HG03469 (cell line): ENCODE results near the gene SLC6A19.

Source experiments
- ATAC-seq: cut with Tn5 transposase; IDR thresholded peaks from one replicate; pipeline ENCODE4 v1.9.1; 2021; ENCODE audit warnings: mild to moderate bottlenecking, moderate library complexity, moderate number of reproducible peaks; ENCODE audit not compliant: unreplicated experiment

Gene SLC6A19

GRCh38 chr5:1241509-1242080 is 40.2 kb downstream of the SLC6A19 start:
- no peak for ATAC-seq

- ATAC-seq, result no peak
Observed at GRCh38 chr5:1242733-1243486, 41.5 kb downstream of the SLC6A19 start.

- ATAC-seq, result no peak
Observed at GRCh38 chr5:1243487-1244130, 42.2 kb downstream of the SLC6A19 start.

GRCh38 chr5:1244255-1244654 is 42.9 kb downstream of the SLC6A19 start:
- ATAC-seq, result no peak

GRCh38 chr5:1244976-1245375 is 43.6 kb downstream of the SLC6A19 start:
- no peak for ATAC-seq

GRCh38 chr5:1245905-1246576 is 44.6 kb downstream of the SLC6A19 start:
- ATAC-seq, result no peak

GRCh38 chr5:1246711-1247431 is 45.5 kb downstream of the SLC6A19 start:
- no peak for ATAC-seq

GRCh38 chr5:1247811-1248210 is 46.4 kb downstream of the SLC6A19 start:
- ATAC-seq, result no peak

- no peak for ATAC-seq
Observed at GRCh38 chr5:1249366-1250280, 48.2 kb downstream of the SLC6A19 start.

GRCh38 chr5:1251678-1252580 is 50.5 kb downstream of the SLC6A19 start:
- no peak for ATAC-seq

- ATAC-seq, result no peak
Observed at GRCh38 chr5:1252681-1253080, 51.3 kb downstream of the SLC6A19 start.

GRCh38 chr5:1253456-1254105 is 52.2 kb downstream of the SLC6A19 start:
- ATAC-seq, result no peak

GRCh38 chr5:1254196-1254595 is 52.8 kb downstream of the SLC6A19 start:
- ATAC-seq, result no peak

GRCh38 chr5:1255081-1255561 is 53.7 kb downstream of the SLC6A19 start:
- no peak for ATAC-seq

GRCh38 chr5:1256776-1257175 is 55.4 kb downstream of the SLC6A19 start:
- ATAC-seq, result no peak

- ATAC-seq, result no peak
Observed at GRCh38 chr5:1257363-1257762, 56.0 kb downstream of the SLC6A19 start.

- ATAC-seq, result no peak
Observed at GRCh38 chr5:1257841-1258240, 56.4 kb downstream of the SLC6A19 start.

- no peak for ATAC-seq
Observed at GRCh38 chr5:1259806-1260480, 58.5 kb downstream of the SLC6A19 start.
